Common myeloid progenitor, CD34-positive (primary cell): ENCODE data around the gene MED27.

ENCODE experiments used
- CTCF ChIA-PET: fragments of 350-600 bp; sonication (Branson Sonifier 250); formaldehyde crosslinking; loops from one replicate; lab custom pipeline; 2021; ENCODE audit warnings: antibody characterized with exemption; lab: Charles Lee
- POLR2A ChIA-PET: fragments of 350-600 bp; sonication (Branson Sonifier 250); formaldehyde crosslinking; loops from one replicate; lab custom pipeline; 2021; ENCODE audit warnings: antibody characterized with exemption; lab: Charles Lee
- DNase-seq, 3 donors: peaks; one replicate each; pipeline versions ENCODE4 v3.0.0 to v3.0.0-alpha.2; 2013
- H3K27ac ChIP-seq, 2 experiments: 1 replicate in 1 of 2; 2 replicates in 1 of 2; pipeline ENCODE4 v1.7.0; 2013; ENCODE audit warnings: inconsistent platforms in 2 of 2, low read length in 2 of 2, mild to moderate bottlenecking in 2 of 2, low read depth in 1 of 2, moderate library complexity in 1 of 2; ENCODE audit not compliant: severe bottlenecking in 2 of 2, insufficient read depth in 1 of 2, poor library complexity in 1 of 2
- H3K27me3 ChIP-seq, 5 experiments: replicated peaks in 2 of 5; 1 replicate in 3 of 5; 2 replicates in 2 of 5; pipeline versions ENCODE4 v1.6.1 to v1.7.0; 2013; ENCODE audit warnings: low read length in 4 of 5, mild to moderate bottlenecking in 2 of 5, moderate library complexity in 2 of 5, inconsistent platforms in 1 of 5; ENCODE audit not compliant: insufficient read depth in 5 of 5, control insufficient read depth in 4 of 5
- H3K36me3 ChIP-seq, 4 experiments: 1 replicate in 2 of 4; 2 replicates in 2 of 4; pipeline versions ENCODE4 v1.6.1 to v1.7.0; 2013; ENCODE audit warnings: low read length in 3 of 4, control low read depth in 1 of 4, mild to moderate bottlenecking in 1 of 4; ENCODE audit not compliant: control insufficient read depth in 4 of 4, insufficient read depth in 4 of 4
- H3K4me1 ChIP-seq, 4 experiments: 1 replicate in 3 of 4; 2 replicates in 1 of 4; pipeline versions ENCODE4 v1.6.1 to v1.7.1; 2013; ENCODE audit warnings: low read length in 3 of 4, mild to moderate bottlenecking in 3 of 4, control low read depth in 1 of 4, inconsistent platforms in 1 of 4, moderate library complexity in 1 of 4; ENCODE audit not compliant: control insufficient read depth in 4 of 4, insufficient read depth in 4 of 4; ENCODE audit errors: control extremely low read depth in 1 of 4
- H3K4me3 ChIP-seq, 7 experiments: 1 replicate in 4 of 7; 2 replicates in 3 of 7; pipeline versions ENCODE4 v1.5.1 to v1.7.0; 2013; ENCODE audit warnings: mild to moderate bottlenecking in 7 of 7, low read length in 6 of 7, moderate library complexity in 6 of 7, inconsistent platforms in 2 of 7, low read depth in 2 of 7, control low read depth in 1 of 7; ENCODE audit not compliant: insufficient read depth in 4 of 7, control insufficient read depth in 1 of 7; ENCODE audit errors: extremely low read depth in 1 of 7
- H3K9me3 ChIP-seq, 5 experiments: 1 replicate in 4 of 5; 2 replicates in 1 of 5; pipeline versions ENCODE4 v1.6.1 to v1.7.1; 2013; ENCODE audit warnings: low read length in 4 of 5, mild to moderate bottlenecking in 2 of 5, inconsistent platforms in 1 of 5, low read depth in 1 of 5, moderate library complexity in 1 of 5; ENCODE audit not compliant: control insufficient read depth in 4 of 5, insufficient read depth in 2 of 5; ENCODE audit errors: control extremely low read depth in 1 of 5
- WGBS: methylation state at CpG from one replicate; pipeline ENCODE4 v1.1.5; 2013; ENCODE audit not compliant: insufficient coverage; 5-methylcytosine and 5-hydroxymethylcytosine counted together

Gene MED27

GRCh38 chr9:132037458-132037857 is 42.2 kb downstream of the MED27 start:
- 100% methylated on average over 5 of the region's 6 CpGs for WGBS
- ChIA-PET POLR2A (no interaction called here), CTCF (interaction anchor here (1.0 kb wide), 2 partner anchors 214 to 991 kb away, joined by 3 to 5 read pairs; no protein-coding TSS in a partner anchor)
- Histone ChIP-seq H3K27me3 (no peaks in the 10 kb centered on the region), H3K4me3 (no peak overlapping the region), H3K36me3 (peaks cover 0 to 2% (median 0%) of the 10 kb centered on the region in 4 experiments), H3K4me1 (peaks cover 0 to 19% (median 8%) of the 10 kb centered on the region in 4 experiments), H3K9me3 (no peaks in the 10 kb centered on the region), H3K27ac (no peak overlapping the region)
- DNase-seq, result no peak

- no peak overlapping the region for H3K27ac ChIP-seq
- H3K4me3 ChIP-seq, result no peak overlapping the region
- no peaks in the 10 kb centered on the region for H3K9me3 ChIP-seq
- no peak for DNase-seq
- no peaks in the 10 kb centered on the region for H3K27me3 ChIP-seq
- peaks cover 0 to 2% (median 0%) of the 10 kb centered on the region in 4 experiments for H3K36me3 ChIP-seq
- ChIA-PET CTCF (interaction anchor here (1.0 kb wide), 1 partner anchor 990 kb away, joined by 5 read pairs; no protein-coding TSS in a partner anchor), POLR2A (no interaction called here)
- WGBS, result 97% methylated on average over 5 of the region's 5 CpGs
- H3K4me1 ChIP-seq, result peaks cover 0 to 13% (median 8%) of the 10 kb centered on the region in 4 experiments
Measured at GRCh38 chr9:132036521-132036920, 43.1 kb downstream of the MED27 start.

GRCh38 chr9:132035679-132036078 is 44.0 kb downstream of the MED27 start:
- Histone ChIP-seq H3K27me3 (no peaks in the 10 kb centered on the region), H3K9me3 (no peaks in the 10 kb centered on the region), H3K27ac (no peak overlapping the region), H3K4me1 (peaks cover 0 to 9% (median 6%) of the 10 kb centered on the region in 4 experiments), H3K4me3 (no peak overlapping the region), H3K36me3 (no peaks in the 10 kb centered on the region)
- whole genome bisulfite sequencing, result 100% methylated on average over 1 of the region's 1 CpG
- DNase-seq, result no peak
- ChIA-PET POLR2A (no interaction called here), CTCF (interaction anchor here (0.5 kb wide), 1 partner anchor 52 kb away, joined by 3 read pairs; no protein-coding TSS in a partner anchor)

GRCh38 chr9:132032238-132032950 is 47.3 kb downstream of the MED27 start:
- ChIA-PET CTCF (no interaction called here), POLR2A (no interaction called here)
- Histone ChIP-seq H3K36me3 (no peaks in the 10 kb centered on the region), H3K4me3 (no peak overlapping the region), H3K9me3 (no peaks in the 10 kb centered on the region), H3K27me3 (no peaks in the 10 kb centered on the region), H3K4me1 (peaks cover 0 to 9% (median 5%) of the 10 kb centered on the region in 4 experiments), H3K27ac (no peak overlapping the region)
- DNase-seq, result peak in 2 of 3 donors; percentile 5 to 15
- 72% methylated on average over 2 of the region's 5 CpGs for WGBS

GRCh38 chr9:132031467-132032237 is 48.0 kb downstream of the MED27 start:
- no peaks in the 10 kb centered on the region for H3K27me3 ChIP-seq
- POLR2A ChIA-PET, result no interaction called here
- H3K27ac ChIP-seq, result no peak overlapping the region
- CTCF ChIA-PET, result no interaction called here
- H3K4me1 ChIP-seq, result peaks cover 0 to 9% (median 5%) of the 10 kb centered on the region in 4 experiments
- DNase-seq, result peak in 2 of 3 donors; percentile 32 to 62
- H3K9me3 ChIP-seq, result no peaks in the 10 kb centered on the region
- no peak overlapping the region for H3K4me3 ChIP-seq
- H3K36me3 ChIP-seq, result no peaks in the 10 kb centered on the region
- 89% methylated on average over 9 of the region's 10 CpGs for WGBS

- no peak for DNase-seq
- Histone ChIP-seq H3K9me3 (no peaks in the 10 kb centered on the region), H3K27ac (no peak overlapping the region), H3K27me3 (no peaks in the 10 kb centered on the region), H3K4me1 (peaks cover 0 to 9% (median 5%) of the 10 kb centered on the region in 4 experiments), H3K36me3 (no peaks in the 10 kb centered on the region), H3K4me3 (no peak overlapping the region)
- CTCF ChIA-PET, result no interaction called here
- POLR2A ChIA-PET, result no interaction called here
- 94% methylated on average over 3 of the region's 3 CpGs for WGBS
Measured at GRCh38 chr9:132030626-132031325, 48.9 kb downstream of the MED27 start.
